GM21390 (cell line): Measurements from ENCODE around the gene EML6.
A peak's percentile ranks its signal among the peaks of the same experiment; 100 is the strongest.

Experiments used
- ATAC-seq: cut with Tn5 transposase; IDR thresholded peaks from one replicate; pipeline ENCODE4 v1.9.1; 2021; ENCODE audit not compliant: unreplicated experiment

The EML6 gene

DNA sequence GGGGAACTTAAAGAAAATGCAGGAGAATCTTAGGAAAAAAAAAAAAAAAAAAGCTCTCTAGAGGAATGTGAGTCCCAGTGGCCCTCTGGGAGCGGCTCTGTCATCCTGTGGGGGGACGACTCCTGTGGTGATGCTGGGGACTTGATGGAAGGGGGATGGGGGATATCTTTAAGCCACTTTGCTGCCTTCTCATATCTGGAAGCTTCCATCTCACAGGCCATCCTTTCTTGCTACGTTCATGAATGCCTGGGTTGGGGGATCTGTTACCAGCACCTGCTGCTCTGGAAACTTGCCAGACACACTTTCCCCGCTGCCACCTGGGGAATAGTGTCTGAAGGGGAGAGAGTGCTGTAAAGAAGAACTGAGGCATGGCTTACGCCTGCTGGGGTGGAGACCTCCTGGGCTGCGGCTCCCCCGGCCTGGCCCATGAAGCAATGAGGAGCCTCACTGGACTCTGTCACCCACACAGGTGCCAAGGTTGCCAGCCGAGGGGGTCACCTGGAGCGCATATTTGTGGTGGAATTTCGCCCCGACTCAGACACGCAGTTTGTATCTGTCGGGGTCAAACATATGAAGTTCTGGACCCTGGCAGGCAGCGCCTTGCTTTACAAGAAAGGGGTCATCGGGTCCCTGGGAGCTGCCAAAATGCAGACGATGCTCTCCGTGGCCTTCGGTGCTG is 234.0 kb downstream of the EML6 start:
- no peak for ATAC-seq

DNA sequence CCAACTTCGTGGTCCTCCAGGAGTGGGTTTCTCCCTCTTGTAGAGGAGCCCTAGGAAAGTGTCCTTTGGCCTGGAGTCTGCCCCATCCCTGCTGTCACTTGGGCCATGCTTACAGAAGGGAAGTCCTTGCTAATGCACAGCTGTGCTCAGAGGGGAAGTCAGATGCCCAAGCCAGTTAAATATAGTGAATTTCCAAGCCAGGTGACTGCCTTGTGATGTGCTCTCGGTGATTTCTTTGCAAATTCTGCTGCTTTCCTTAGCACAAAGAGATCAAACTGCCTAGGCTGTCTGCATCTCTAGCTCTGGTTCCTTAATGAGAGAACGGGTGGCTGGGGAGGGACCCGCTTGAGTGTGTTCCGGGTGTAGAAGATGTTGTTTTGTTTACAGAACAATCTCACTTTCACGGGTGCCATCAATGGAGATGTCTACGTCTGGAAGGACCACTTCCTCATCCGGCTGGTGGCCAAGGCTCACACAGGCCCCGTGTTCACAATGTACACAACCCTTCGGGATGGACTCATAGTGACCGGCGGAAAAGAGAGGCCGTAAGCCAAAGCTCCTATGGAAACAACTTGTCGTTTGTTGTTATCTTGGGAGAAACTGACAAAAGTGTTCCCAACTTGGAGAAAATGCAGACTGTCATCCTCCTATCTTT is 235.4 kb downstream of the EML6 start:
- no peak for ATAC-seq

DNA sequence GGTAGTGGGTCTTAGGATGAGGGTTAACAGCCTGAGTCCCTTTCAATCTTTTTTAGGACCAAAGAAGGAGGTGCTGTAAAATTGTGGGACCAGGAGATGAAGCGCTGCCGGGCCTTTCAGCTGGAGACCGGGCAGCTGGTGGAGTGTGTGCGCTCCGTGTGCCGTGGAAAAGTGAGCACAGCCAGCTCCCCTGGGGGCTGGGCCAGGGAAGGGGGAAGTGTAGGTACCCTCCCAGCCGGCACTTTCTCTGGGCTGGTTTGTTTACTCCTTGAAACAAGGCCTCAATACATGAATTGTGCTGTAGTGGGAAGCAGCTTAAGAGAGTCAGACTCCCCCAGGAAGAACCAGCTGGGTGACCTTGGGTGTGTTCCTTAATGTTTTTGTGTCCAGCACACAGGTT is 236.7 kb downstream of the EML6 start:
- no peak for ATAC-seq

DNA sequence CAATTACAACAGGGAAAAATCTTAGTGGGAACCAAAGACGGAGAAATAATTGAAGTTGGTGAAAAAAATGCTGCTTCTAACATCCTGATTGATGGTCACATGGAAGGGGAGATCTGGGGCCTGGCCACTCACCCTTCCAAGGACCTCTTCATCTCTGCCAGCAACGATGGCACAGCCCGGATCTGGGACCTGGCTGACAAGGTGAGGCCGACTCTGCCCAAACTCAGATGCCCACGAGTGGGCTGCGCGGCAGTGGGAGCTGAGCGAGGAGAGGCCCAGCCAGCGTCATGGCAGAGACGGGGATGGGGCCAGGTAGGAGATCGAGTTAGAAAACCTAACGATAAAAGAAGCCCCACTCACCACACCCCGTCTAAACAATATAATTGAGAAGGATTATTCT is 239.0 kb downstream of the EML6 start:
- ATAC-seq, result no peak

DNA sequence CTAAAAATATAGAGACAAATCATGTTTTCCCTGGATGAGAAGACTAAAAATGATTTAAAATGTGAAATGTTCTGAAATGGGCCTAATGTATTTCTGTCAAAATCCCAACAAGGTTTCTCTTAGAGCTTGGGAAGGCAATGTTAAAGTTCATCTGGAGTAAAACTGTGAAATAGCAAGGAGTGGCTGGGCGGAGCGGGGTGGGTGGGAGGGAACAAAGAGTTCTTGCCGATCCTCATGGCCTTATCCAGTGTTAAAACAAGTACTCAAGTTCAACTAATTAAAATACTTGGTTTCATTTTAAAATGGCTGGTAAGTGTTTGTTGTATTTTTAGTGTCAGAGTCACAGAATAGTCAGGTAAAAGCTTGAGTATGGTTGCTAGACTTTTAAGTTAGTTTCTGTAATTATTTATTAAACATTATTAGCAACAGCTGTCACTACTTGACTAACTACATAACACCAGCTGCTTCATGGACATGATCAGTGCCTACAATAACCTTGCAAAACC is 239.5 kb downstream of the EML6 start:
- ATAC-seq, result no peak

DNA sequence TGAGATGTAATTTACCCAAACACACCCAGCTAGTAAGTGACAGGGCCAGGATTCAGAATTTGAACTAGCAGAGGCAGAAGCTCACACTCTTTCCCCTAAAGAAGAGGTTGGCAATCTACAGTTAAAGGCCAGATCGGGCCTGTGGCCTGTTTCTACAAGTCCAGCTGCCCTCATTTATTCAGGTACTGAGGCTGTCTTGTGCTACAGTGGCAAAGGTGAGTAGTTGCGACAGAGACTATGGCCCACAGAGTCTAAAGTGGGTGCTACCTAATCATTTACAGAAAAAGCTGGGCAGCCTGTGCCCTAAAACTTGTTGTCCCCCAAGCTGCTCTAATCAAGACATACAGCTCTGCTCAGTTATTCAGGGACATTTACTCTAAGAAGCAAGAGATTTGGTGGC is 240.0 kb downstream of the EML6 start:
- no peak for ATAC-seq

DNA sequence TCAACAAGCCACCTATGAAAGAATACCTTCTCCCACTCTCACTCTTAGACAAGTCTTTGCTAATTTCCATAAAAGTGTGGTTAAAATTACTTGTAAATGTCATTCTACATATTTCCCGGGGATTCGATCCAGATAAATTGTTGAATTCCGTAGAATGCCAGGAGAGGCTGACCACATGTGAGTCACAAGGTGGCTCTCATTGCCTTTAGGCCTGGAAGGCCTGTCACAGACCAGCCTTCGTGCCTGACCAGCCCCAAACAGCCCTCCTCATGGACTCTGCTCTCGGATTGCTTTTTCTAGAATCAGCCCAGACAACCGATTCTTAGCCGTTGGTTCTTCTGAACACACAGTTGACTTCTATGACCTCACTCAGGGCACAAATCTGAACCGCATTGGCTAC is 240.8 kb downstream of the EML6 start:
- ATAC-seq, result no peak

DNA sequence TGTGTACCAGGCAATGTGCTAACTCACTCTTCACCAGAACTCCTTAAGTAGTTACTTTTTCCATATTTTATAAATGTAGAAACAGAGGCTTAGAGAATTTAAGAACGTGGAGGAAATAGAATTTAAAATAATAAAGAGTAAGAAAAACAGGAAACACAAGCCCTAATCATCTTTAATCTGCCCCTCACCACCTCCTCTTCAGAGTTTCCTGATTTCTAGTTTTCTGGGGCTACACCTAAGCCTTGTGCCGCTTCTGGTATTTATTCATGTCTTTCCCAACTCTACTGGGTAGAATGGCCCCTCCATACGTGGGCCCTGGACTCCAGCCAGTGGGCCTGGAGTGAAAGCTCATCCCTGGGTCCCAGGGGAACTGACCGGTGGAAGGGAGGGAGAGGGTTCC is 241.4 kb downstream of the EML6 start:
- no peak for ATAC-seq

DNA sequence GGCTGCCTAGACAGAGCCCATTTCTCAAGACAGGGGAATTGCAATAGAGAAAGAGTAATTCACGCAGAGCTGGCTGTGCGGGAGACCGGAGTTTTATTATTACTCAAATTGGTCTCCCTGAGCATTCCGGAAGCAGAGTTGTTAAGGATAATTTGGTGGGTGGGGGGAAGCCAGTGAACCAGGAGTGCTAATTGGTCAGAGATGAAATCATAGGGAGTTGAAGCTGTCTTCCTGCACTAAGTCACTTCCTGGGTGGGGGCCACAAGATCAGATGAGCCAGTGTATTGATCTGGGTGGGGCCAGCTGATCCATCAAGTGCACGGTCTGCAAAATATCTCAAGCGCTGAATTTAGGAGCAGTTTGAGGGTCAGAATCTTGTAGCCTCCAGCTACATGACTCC is 242.0 kb downstream of the EML6 start:
- no peak for ATAC-seq

DNA sequence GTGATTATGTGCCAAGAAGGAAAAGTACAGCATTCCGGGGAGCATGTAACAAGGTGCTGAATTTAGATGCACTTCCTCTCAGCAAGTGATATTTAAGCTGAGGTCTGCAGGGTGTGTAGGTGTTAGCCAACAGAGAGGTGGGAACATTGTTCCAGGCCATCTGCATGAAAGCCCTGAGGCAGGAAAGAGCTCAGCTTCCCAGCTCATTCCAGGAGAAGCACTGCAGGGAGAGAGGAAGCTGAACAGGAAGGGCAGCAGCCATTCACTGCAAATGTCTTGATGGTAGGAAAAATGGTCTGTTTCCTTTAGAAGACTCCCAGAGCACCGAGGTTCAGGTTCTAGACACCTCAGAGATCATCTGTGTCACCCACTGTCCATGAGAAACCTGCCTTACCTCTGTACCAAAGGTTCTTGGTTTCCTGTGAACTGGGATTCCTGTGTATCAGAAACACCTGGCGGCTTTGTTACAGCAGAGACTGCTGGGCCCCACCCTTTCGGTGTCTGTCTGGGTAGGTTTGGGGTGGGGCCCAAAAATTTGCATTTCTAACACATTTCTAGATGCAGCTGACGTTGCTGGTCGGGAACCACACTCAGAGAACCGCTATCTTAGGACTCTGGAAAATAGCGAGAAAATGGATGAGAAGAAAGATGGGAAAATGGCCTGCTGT is 242.8 kb downstream of the EML6 start:
- no peak for ATAC-seq

DNA sequence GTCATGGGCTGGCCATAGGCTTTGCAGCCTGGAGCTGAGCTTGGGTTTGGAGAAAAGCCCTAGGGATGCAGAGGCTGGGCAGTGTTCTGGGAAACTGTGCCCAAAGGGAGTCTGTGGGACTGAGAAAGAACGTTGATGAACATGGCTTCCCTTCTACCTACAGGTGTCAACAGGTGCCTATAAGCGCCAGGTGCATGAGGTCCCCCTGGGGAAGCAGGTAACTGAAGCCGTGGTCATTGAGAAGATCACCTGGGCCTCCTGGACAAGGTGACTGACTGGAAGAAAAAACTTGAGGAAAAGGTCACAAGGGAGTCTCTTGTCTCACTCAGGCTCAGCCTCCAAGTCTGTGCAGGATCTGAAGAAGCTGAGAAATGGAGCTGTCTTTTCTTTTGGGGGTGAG is 243.4 kb downstream of the EML6 start:
- no peak for ATAC-seq

DNA sequence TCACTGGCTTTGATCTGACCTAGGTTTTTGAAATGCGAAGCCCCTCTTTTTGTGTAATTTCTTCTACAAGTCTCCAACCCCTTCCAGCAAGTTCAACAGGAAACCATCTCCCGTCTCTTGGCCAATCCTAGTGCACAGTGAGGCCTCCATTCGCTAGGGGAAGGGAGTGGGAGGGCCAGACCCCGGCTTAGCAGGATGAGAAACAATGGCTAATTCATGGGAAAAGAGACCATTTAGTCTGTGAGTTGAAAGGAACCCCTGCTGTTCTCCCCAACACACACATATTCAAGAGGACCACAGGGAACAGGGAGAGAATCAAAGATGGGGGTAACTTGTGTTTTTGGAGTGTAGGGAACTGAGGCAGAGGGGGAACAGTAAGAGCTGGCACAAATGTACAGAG is 243.8 kb downstream of the EML6 start:
- no peak for ATAC-seq

DNA sequence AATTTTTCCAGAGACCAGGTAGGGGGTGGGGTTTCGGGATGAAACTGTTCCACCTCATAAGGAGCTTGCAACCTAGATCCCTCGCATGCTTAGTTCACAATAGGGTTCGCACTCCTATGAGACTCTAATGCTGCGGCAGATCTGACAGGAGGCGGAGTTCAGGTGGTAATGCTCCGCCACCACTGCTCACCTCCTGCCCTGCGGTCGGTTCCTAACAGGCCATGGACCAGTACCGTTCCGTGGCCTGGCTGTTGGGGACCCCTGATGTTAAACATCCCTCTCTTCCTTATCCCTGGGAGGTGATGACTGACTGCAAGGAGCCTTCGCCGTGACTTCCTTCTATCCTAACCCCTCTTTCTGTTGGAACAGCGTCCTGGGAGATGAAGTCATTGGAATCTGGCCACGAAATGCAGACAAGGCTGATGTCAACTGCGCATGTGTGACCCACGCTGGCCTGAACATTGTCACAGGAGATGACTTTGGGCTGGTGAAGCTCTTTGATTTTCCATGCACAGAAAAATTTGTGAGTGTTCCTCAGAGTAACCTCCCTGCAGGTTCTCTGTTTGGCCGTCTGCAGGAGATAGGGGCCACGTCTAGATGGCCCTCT is 244.4 kb downstream of the EML6 start:
- no peak for ATAC-seq

DNA sequence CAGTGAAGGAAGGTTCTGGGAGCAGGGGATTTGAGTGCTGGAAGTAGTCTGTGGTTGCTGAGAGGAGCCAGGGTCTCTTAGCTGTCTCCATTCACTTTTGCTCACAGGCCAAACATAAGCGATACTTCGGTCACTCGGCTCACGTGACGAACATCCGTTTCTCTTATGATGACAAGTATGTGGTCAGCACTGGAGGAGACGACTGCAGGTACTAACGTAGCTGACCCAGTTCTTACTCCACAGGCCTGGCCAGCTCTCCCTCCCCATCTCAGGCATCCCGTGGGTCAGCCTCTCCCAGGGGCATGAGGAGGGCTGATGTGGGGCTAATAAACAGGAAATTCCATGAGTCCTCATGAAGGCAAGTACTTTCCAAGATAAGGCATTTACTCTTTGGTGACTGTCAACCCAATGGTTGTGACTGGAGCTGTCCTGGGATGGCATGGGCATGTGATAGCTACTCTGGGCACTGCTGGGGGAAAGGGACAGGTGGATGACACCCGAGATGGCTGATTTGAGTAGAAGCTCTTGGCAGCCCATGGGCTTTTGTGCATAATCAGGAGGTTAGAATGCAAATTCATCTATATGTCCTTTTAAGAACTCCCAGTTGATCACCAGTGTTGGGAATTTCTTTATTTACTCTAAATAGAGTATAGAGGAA is 245.2 kb downstream of the EML6 start:
- no peak for ATAC-seq

DNA sequence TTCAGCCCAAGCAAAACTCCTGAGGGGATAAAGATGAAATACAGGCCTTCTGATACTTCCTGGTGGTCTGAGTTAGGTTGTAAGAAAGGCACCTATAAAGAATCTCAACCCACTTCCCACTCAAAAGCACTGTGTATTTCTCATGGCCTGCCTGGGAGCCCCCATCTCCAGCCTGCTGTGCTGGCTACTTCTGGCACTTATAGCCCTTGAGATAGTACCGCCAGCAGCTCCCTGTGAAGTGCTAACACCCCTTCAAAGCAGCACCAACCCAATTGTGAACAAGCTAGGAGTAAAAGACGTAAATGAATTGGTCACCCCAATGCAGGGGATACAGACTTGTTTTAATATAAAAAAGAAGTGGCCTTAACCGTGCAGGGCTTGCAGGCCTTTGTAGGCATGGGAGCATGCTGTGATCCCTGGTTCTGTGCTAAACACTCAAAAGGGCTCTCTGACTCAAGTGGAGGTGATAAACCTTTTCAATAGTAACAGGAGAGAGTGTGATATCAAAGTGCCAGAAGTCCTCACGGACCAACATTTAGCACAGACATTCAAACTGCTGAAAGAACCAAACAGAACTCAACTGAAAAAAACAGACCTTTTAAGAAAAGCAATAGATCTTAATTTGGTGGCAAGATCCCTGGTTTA is 246.0 kb downstream of the EML6 start:
- ATAC-seq, result no peak

DNA sequence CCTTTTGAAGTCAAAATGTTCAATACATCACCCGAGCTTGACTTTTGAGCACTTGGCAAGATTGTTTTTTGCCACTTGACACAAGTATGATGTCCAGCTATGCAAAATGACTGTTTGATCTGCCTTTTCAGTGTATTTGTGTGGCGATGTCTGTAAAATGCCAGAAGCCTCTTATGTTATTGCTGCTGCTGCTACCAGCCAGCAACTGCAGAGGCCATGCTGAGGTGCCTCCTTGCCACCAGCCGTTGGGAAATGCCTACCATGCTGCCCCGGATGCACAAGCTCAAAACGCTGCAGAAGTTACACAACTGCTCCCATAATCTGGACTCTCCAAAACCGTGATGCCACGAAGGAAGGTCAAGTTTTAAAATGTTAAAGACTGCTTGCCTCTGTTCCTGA is 246.5 kb downstream of the EML6 start:
- no peak for ATAC-seq

DNA sequence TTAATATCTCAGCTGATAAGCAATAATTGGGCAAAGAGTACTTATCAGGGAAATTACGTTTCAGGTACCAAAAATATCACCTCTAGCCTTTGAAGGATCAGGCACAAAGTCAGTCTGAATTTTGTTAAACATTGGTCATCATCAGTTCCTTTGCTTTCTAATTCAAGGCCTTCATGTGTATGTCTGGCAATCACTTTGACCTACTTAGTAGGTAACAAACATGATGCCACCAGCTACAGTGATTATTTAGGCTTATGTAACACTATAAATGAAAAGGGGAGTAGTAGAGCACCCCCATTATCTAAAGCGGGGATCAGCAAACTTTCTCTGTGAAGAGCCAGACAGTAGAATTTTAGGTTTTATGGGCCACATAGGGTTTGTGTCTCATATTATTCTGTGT is 251.7 kb downstream of the EML6 start:
- no peak for ATAC-seq

DNA sequence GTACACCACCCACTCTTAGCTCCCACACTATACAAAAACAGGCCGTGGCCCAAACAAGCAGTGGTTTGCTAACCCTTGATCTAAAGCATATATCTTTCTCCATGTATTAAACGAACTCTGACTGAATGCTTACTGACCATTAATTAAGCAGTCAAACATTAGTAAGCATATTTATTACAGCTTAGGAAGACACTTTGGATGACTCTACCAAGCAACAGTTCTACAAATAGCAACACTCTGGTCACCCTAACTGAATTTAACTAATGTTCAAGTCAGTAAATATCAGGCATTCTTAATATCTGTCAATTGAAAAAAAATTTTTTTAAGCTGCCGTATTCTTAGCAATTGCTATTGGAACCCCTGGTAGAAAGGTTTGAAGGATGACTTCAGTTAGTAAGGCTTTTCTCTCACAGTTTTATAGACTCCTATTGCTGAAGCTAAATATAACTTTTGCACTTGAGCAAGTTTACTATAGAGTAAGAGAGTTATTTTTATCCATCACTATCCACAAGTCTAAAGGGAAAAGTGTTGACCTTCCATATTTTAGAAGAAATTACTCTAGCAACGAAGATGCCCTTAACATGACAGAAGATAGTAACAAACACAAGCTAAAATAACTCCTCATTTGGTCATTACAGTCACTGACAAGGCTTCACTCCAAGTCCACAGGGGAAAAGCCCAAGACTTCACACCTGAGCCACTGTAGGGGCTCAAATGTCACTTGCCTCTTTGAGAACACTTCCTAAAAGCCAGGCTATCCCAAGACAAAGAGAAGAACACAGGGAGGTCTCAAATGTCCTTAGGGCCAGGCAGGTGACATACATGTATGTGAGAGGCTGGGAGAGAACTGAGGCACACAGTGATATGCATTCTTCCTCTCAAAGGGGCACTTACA is 252.4 kb downstream of the EML6 start:
- ATAC-seq, result no peak

DNA sequence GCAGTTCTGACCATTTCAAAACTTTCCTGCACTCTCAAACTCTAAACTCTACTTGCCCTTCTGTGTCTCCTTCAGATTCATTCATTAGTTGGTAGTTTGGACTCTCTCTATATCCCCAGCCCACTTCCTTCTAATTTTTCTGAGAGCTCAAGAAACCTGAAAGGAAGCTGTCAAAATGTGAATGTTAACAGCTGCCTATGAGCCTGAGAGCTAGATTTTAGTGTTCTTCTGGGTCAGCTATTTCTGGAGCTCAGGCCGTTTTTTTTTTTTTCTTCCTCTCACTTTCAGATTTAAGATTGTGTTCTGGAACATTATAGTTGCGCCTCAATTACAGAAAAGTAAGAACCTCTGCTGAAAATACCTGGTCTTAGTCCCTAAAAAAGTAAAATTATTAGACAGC is 253.7 kb downstream of the EML6 start:
- ATAC-seq, result peak; percentile 96
